Gastroesophageal sphincter (tissue), 3 donors: ENCODE measurements around the gene GPR137B.

Source experiments
- POLR2A ChIP-seq, 2 donors: fragments of 450-650 bp; IDR thresholded peaks; one replicate each; pipeline ENCODE4 v1.6.1; 2017; ENCODE audit warnings: antibody characterized with exemption in 2 of 2, mild to moderate bottlenecking in 2 of 2, moderate library complexity in 1 of 2
- TF ChIP-seq, protein P1 (sequence below), 4 experiments: fragments of 200-600 bp in 2 of 4; fragments of 450-650 bp in 2 of 4; sonication (generic) in 1 of 4; IDR thresholded peaks; one replicate each; pipeline ENCODE4 v1.5.1; 2017 to 2019; ENCODE audit warnings: antibody characterized with exemption in 4 of 4, mild to moderate bottlenecking in 2 of 4, moderate library complexity in 2 of 4

DNA sequence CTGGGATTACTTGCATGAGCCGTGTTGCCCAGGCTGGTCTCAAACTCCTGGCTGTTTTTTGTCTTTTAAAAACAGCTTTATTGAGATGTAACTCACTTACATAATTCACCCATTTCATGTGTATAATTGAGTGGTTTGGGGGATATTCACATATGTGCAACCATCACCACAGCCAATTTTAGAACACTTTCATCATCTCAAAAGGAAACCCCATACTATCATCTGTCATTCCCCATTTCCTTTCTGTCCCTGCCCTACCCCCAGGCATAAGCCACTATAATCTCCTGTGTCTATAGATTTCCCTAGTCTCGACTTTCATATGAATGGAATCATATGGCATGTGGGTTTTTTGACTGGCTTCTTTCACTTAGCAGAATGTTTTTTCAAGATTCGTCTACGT is 43.3 kb downstream of the GPR137B start:
- TF ChIP-seq, protein P1, sequence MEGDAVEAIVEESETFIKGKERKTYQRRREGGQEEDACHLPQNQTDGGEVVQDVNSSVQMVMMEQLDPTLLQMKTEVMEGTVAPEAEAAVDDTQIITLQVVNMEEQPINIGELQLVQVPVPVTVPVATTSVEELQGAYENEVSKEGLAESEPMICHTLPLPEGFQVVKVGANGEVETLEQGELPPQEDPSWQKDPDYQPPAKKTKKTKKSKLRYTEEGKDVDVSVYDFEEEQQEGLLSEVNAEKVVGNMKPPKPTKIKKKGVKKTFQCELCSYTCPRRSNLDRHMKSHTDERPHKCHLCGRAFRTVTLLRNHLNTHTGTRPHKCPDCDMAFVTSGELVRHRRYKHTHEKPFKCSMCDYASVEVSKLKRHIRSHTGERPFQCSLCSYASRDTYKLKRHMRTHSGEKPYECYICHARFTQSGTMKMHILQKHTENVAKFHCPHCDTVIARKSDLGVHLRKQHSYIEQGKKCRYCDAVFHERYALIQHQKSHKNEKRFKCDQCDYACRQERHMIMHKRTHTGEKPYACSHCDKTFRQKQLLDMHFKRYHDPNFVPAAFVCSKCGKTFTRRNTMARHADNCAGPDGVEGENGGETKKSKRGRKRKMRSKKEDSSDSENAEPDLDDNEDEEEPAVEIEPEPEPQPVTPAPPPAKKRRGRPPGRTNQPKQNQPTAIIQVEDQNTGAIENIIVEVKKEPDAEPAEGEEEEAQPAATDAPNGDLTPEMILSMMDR (IDR thresholded peaks at IDR 0.05): no peak
- no peak for TF ChIP-seq POLR2A (IDR thresholded peaks at IDR 0.05)
